HG03521 (cell line): ENCODE data around the gene IRAK1.
A peak's percentile ranks its signal among the peaks of the same experiment; 100 is the strongest.

Experiments used
- ATAC-seq: cut with Tn5 transposase; IDR thresholded peaks from one replicate; pipeline ENCODE4 v1.9.1; 2021; ENCODE audit warnings: mild to moderate bottlenecking, moderate library complexity; ENCODE audit not compliant: unreplicated experiment

IRAK1 gene

DNA sequence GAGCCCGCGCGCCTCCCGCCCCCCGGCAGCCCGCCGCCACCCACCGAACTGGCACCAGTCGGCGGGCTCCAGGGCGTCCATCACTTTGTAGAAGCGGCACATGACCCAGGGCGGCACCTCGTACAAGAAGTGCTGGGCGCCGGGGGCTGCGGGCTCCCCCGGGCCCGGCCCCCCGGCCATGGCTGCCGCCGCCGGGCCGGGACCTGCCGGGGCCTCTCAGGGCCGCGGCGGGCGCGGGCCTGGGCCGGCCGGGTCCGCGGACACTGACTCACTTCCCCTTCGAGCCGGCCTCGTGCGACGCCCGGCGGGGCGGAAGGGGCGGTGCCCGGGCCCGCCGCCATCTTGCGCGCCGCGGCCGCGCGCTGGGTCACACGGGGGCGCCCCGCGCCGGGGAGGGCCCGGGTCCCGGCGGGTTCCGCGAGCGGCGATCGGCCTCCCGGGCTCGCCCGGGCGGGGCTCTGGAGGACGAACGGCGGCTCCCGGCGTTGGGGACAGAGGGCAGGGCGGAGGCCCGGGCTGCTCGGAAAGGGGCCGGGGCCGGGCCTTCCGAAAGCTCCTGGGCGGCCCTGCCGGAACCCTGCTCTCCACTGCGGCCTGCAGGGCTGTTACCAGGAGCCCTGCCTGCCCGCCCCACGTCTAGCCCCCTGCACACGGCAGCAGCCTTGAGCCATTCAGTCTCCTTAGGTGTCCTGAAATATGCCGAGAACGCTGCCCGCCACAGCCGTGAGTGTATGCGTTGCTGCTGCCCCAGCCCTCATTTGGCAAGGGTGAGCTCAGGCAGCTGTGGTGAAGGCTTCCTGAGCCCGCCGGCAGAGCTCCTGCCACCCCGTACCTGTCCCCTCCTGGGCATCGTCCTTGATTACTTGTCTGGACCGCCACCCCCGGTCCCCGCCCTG lies at the start of gene IRAK1:
IRAK1 (minus strand) TSS at position 270 of the 896 bp plus-strand sequence; CDS start at position 180, 90 bp downstream.
- peak; percentile 78 for ATAC-seq

- no peak for ATAC-seq
Observed at GRCh38 chrX:154068560-154068959, 48.9 kb upstream of the IRAK1 start.

DNA sequence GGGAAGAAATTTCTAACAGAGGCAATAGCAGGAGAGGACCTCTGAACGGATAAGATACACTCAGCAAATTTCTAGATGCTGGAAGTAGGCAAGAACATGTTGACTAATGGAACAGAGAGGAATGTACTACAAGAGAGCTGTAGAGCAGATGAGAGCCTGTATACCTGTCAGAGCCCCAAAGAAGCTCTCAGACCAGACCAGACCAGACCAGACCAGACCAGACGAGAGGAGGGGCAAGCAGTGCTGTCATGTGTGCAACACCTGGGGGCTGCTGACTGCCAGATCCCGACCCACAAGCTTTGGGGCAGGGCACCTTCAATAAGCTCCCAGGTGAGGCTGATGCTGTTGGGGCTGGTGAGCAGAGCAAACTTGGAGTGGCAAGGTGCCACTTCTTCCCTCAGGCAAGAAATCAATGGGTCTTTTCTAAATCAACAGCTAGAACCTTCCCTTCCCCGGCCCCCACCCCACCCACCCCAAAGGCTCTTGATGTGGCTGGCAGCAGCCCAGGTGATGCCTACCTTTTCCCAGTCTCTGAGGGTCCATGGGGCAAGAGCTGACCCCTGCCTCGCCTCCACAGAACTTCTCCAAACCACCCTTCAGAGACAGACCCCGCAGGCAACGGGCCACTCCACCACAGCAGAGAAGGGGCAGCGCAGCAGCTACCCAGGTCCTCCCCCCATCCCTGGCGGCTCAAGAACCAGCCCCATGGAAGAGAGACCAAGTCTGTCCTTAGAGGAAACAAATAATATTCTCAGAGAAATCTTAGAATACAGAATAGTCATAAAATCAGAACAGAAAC lies 45.1 kb upstream of the IRAK1 start:
- no peak for ATAC-seq

DNA sequence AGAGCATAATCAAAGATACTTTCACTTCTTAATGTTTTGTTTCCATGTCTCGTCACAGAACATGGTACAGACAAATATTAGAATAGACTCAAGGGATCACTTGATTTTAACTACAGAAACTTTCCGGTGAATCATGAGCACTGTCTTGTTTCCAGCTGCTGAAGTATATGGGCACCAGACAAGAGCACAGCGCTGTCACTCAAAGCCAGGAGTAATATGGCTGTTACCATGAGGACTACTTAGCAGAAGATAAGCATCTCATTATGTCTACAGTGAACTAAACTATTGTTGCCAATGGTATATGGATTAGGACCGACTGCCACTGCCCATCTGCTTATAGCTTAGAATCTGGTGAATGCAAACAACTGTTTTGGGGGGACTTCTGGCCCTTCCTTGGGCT lies 43.5 kb upstream of the IRAK1 start:
- no peak for ATAC-seq

GRCh38 chrX:154061801-154062200 lies 42.1 kb upstream of the IRAK1 start:
- ATAC-seq, result no peak

DNA sequence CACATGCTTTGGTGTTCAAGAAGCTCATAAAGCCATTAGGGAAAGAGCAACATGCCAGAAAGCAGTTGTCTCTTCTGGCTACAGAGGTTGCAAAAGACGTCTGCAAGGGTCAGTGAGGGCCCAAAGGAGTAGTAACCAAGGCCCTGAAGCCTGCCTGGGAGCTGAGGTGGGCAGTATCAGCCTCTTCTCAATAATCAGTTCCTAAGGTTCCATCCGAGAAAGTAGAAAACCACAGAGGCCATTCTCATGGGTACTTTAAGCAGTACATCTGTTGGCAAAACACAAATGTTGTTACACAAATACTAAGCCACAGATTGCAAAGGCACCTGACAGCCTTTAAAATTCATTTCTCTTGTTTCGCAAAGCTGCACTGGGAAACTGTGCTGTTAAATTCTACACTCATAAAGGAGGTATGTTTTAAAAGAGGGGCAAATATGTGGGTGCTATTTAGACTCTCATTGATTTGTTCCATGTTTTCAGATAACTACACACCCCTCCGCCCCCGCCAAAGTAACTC lies 40.1 kb upstream of the IRAK1 start:
- no peak for ATAC-seq

DNA sequence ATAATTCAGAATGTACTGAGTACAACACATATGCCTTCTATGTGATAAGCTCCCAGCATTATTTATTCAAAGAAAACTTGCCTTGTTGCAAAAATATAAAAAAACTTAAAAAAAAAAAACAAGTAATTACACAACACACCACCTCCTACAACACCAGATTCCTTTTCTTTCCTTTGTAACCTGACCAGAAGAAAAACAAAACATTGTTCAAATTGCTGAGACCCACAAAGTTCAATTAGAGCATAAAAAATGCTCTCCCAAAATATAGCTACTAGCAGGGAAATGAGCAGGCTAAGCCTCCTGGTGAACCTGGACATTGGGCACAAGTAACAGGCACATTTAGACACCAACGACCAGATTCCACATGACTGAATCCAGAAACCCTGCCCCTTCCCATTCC lies 39.5 kb upstream of the IRAK1 start:
- no peak for ATAC-seq

DNA sequence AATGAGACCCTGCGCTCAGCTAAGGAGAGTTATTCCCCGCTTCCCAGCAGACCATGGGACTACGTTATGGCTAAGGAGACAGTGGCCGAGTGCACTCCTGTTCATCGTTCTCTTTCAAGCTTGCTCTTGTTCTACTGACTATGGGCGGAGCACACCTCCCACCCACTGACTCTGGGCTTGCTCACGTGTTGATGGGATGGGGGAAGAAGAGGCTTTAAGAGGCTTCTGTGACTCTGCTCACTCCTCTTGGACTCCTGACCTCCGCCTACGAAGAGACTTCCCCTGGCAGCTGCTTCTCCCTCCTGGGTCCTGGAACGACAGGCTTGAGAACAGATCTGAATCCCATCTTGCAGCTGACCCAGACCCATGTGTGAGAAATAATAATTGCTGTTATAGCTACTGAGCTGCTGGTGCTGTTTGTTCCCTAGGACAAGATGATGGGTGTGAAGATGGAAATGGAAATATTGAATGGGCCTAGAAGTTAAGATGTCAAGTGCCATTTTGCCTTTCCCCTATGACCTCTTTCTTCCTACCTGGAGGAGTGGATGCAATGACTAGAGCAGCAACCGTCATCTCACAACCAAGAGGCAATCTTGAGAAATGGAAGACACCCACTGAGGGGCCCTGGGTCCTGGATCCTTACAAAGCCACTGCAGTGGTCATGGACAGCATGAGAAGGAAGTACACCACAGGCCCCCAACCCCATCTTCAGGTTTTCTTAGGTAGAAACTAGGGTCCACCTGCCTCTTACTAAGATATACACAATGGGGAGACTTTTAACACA lies 38.7 kb upstream of the IRAK1 start:
- ATAC-seq, result no peak

GRCh38 chrX:154057791-154058190 lies 38.1 kb upstream of the IRAK1 start:
- no peak for ATAC-seq

DNA sequence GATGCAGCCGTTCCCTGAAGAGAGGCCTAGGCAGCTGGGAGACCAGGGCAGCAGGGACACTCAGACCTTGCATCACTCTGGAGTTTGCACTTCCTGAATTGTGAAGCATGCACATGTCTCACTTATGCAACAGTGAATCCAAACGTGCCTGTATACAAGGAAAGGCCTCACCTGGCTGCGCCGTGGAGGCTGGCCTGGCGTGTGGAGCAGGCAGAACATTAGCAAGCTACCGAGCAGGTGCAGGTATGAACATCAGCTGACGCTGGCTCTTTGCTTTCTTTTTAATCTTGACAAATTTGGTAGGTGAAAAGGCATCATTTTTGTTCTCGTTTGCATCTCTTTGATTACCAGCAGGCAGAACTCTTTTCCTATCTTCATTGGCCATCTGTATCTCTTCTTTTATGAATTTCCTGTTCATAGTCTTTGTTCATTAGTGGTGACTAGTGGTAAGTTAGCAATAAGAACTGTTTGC lies 37.1 kb upstream of the IRAK1 start:
- ATAC-seq, result no peak

GRCh38 chrX:154051201-154051810 lies 31.6 kb upstream of the IRAK1 start:
- ATAC-seq, result no peak

DNA sequence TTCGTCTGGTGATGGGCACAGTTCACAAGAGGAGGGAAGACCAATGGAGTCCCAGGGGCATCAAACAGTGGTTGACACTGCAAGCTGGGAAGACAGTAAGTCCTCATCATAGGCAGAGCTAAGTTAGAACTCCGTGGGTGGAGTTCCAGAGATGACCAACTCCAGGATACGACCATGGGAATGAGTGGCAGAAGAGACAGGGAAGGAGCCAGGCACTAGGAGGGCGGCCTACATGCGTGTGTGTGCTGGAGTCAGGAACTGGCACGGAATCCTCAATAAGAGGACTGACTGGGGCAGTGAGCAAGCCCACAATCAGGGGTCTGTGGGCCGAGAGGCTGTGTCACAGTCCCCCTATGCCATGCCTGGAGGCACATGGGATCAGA lies 30.4 kb upstream of the IRAK1 start:
- ATAC-seq, result no peak

- no peak for ATAC-seq
Observed at GRCh38 chrX:154049209-154050112, 29.8 kb upstream of the IRAK1 start.

GRCh38 chrX:154048398-154048797 lies 28.7 kb upstream of the IRAK1 start:
- no peak for ATAC-seq

DNA sequence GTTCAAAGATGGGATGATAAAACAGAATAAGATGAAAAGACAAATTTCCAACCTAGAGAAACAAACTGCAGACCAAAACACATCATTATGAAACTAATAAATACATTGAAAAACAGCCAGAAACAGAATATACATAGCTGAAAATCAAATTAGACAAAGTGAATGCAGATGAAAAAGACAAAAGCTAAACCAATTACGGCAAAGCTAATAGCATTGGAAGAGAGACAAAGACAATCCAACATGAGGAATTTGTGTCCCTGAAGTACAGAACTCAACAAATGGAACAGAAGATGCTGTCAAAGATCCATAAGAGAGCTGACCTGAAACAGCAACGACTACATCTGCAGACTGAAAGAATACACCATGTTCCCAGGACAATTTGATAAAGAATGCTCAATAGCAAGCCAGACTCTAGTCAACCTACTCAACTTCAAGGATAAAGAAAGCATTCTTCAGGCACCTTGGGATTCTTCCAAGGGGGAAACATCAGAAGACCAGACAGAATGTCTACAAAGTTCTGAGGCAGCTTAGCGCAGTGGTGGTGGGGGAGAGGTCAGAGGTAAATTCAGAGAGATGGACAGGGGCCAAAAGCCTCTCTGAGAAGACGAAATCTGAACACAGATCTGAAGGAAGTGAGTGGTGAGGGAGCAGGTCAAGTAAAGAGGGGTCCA lies 27.4 kb upstream of the IRAK1 start:
- ATAC-seq, result no peak

DNA sequence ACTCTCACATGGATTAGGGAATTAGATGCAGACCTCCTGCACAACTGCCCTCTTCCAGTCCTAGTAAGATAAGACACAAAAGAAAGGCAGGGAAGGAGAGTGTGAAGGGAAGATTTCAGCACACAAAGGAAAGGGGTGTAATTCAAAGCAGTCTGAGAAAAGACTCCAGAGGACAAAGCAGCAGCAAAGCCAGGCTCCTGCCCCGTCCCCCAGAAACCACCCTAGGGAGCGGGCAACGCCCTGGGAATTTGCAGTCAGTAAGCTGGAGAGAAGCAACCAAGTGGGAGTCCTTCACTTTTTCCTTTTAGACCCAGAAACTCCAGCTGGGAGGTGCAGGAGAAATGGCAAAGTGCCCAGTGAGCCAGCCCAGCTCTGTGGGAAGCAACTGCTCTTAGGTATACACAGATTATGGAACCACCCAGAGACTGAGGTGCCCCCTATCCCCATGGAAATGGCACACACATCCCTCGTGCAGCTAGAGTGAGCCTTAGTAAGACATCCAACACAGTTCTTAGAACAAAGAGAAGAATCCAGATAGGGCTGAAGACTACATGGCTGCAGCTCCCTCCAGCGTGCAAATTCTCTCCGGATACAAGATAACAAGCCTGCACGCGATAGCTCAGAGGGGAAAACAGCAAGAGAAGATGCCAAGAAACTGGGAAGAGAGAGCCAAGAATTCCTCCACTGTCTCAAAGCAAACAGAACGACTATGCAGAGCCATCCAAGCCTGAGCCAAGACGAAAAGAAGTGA lies 26.5 kb upstream of the IRAK1 start:
- ATAC-seq, result no peak

DNA sequence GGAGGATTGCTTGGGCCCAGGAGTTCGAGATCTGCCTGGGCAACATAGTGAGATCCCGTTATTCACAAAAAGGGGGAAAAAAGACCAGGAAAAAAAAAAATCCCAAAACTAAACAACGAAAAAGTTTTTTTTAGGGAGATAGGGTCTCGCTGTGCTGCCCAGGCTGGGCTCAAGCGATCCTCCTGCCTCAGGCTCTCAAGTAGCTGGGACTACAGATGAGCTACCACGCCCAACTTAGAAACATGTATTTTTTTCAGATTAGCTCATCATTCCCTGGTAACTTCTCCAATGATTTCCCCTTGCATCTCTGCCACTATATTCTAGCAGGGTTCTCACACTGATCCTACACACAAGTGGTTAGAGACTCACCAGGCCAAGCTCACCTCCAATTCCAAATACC lies 24.4 kb upstream of the IRAK1 start:
- ATAC-seq, result no peak
